ENCODE data around the gene GRIA1. TPM values are rescaled to one million over a fixed set of nuclear protein-coding genes. Genes with fewer than 3 reads are reported as not detected.

The GRIA1 gene
- total RNA-seq, 1 donor = 1.1 TPM

DNA sequence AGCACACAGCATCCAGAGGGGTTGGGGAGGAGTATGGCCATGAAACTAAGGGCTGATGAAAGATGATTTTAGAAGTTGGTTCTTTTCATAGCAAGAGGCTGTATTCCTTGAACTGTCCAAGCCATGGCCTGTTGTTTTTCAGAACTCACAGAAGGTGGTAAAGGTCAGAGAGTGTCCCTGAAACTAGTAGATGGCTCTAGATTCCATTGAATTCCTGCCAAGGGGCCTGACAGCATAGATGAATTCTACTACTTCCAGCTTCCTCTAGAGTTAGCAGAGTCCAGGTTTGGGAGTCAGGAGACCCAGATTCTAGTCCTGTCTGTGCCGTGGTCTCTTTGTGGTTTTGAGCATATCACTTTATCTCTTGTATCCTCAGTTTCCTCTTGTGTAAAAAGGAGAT, 101.6 kb downstream of the GRIA1 start:
- no peaks in the 10 kb centered on the region for H3K4me1 ChIP-seq (ENCODE audit: insufficient read depth, low read length)
- no peaks in the 10 kb centered on the region for H4K20me1 ChIP-seq (ENCODE audit: insufficient read depth, low read length)
- no peak overlapping the region for H2AFZ ChIP-seq (ENCODE audit: low read length)
- no peak overlapping the region for H3K4me3 ChIP-seq (ENCODE audit: insufficient read depth, low read length)
- H3K9me3 ChIP-seq (ENCODE audit: low read depth, low read length) = no peaks in the 10 kb centered on the region
- H3K4me2 ChIP-seq (ENCODE audit: insufficient read depth, low read length) = no peak overlapping the region
- H3K79me2 ChIP-seq (ENCODE audit: insufficient read depth, low read length) = no peaks in the 10 kb centered on the region
- H3K36me3 ChIP-seq (ENCODE audit: insufficient read depth, low read length) = no peaks in the 10 kb centered on the region
- no peak overlapping the region for H3K27ac ChIP-seq (ENCODE audit: low read depth, low read length)
- DNase-seq (ENCODE audit: insufficient read length, low spot score, missing footprints) = no peak
- TF ChIP-seq, protein P1, sequence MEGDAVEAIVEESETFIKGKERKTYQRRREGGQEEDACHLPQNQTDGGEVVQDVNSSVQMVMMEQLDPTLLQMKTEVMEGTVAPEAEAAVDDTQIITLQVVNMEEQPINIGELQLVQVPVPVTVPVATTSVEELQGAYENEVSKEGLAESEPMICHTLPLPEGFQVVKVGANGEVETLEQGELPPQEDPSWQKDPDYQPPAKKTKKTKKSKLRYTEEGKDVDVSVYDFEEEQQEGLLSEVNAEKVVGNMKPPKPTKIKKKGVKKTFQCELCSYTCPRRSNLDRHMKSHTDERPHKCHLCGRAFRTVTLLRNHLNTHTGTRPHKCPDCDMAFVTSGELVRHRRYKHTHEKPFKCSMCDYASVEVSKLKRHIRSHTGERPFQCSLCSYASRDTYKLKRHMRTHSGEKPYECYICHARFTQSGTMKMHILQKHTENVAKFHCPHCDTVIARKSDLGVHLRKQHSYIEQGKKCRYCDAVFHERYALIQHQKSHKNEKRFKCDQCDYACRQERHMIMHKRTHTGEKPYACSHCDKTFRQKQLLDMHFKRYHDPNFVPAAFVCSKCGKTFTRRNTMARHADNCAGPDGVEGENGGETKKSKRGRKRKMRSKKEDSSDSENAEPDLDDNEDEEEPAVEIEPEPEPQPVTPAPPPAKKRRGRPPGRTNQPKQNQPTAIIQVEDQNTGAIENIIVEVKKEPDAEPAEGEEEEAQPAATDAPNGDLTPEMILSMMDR (IDR thresholded peaks at IDR 0.05; ENCODE audit: extremely low read depth, low read depth, low read length) = no peak
- H3K27me3 ChIP-seq (ENCODE audit: insufficient read depth, low read length) = no peaks in the 10 kb centered on the region

DNA sequence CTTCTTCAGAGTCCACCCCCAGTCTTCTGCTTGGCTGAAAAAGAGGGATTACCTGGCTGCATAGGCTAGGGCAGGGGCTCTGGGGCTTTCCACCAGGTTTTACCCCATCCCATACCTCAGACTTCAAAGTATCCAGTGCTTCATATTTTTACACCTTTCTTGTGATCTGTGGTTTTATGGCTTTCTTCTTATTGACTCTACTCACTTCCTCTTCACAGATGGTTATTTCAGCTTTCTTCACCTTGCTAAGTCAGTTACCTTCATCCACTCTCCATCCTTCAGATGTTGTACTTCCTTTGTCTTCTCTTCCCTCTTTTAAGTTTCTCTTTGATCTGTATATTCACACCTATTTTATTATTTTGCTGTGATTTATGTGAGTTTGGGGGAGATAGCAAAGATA, 104.3 kb downstream of the GRIA1 start:
- no peak overlapping the region for H3K4me2 ChIP-seq (ENCODE audit: insufficient read depth, low read length)
- no peaks in the 10 kb centered on the region for H3K36me3 ChIP-seq (ENCODE audit: insufficient read depth, low read length)
- no peak overlapping the region for H3K27ac ChIP-seq (ENCODE audit: low read depth, low read length)
- DNase-seq (ENCODE audit: insufficient read length, low spot score, missing footprints) = no peak
- no peaks in the 10 kb centered on the region for H3K27me3 ChIP-seq (ENCODE audit: insufficient read depth, low read length)
- H3K9me3 ChIP-seq (ENCODE audit: low read depth, low read length) = no peaks in the 10 kb centered on the region
- TF ChIP-seq, protein P1 (IDR thresholded peaks at IDR 0.05; ENCODE audit: extremely low read depth, low read depth, low read length) = no peak
- H3K4me1 ChIP-seq (ENCODE audit: insufficient read depth, low read length) = no peaks in the 10 kb centered on the region
- no peak overlapping the region for H2AFZ ChIP-seq (ENCODE audit: low read length)
- H3K4me3 ChIP-seq (ENCODE audit: insufficient read depth, low read length) = no peak overlapping the region
- no peaks in the 10 kb centered on the region for H4K20me1 ChIP-seq (ENCODE audit: insufficient read depth, low read length)
- H3K79me2 ChIP-seq (ENCODE audit: insufficient read depth, low read length) = no peaks in the 10 kb centered on the region

DNA sequence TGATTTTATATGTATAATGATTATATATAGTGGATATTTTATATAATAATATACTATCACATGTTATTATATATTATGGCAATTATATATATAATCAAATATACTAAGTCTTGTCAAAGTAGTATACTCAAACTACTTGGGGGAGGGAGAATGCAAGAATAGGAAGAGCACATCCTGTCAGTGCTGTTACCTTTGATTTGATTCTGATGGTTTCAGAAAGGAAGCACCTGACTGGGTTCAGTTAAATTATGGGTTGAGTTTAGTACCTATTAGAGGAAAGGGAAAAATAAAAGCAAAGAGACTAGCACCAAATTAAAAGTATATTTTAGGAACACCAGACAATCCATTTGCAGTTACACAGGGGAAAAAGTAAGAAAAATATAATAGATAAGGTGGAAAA, 107.6 kb downstream of the GRIA1 start:
- Histone ChIP-seq H3K79me2 (ENCODE audit: insufficient read depth, low read length) (no peaks in the 10 kb centered on the region), H3K4me2 (ENCODE audit: insufficient read depth, low read length) (no peak overlapping the region), H3K27ac (ENCODE audit: low read depth, low read length) (no peak overlapping the region), H4K20me1 (ENCODE audit: insufficient read depth, low read length) (no peaks in the 10 kb centered on the region), H3K36me3 (ENCODE audit: insufficient read depth, low read length) (no peaks in the 10 kb centered on the region), H2AFZ (ENCODE audit: low read length) (no peak overlapping the region), H3K9me3 (ENCODE audit: low read depth, low read length) (no peaks in the 10 kb centered on the region), H3K27me3 (ENCODE audit: insufficient read depth, low read length) (no peaks in the 10 kb centered on the region), H3K4me1 (ENCODE audit: insufficient read depth, low read length) (no peaks in the 10 kb centered on the region), H3K4me3 (ENCODE audit: insufficient read depth, low read length) (no peak overlapping the region)
- TF ChIP-seq, protein P1 (IDR thresholded peaks at IDR 0.05; ENCODE audit: extremely low read depth, low read depth, low read length) = no peak
- no peak for DNase-seq (ENCODE audit: insufficient read length, low spot score, missing footprints)

DNA sequence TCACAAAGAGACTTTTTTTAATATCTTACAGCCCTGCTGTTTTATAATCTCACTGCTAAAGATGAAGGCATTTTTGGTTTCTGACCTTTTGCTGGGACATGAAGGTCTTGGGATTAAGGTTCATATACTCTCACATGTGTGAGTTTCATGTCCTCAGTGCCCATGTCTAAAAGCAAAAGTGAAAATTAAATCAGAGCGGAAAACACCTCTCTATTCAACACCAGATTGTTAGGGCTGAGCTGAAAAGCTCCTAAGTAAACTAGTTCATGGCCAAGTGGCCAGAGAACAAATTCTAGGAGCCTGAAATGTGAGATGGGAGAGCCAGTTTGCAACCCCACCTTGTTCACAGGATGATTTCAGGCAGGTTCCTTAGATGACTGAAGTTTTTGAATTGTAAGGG, 110.9 kb downstream of the GRIA1 start:
- Histone ChIP-seq H3K4me2 (ENCODE audit: insufficient read depth, low read length) (no peak overlapping the region), H3K27me3 (ENCODE audit: insufficient read depth, low read length) (no peaks in the 10 kb centered on the region), H3K9me3 (ENCODE audit: low read depth, low read length) (no peaks in the 10 kb centered on the region), H4K20me1 (ENCODE audit: insufficient read depth, low read length) (no peaks in the 10 kb centered on the region), H3K36me3 (ENCODE audit: insufficient read depth, low read length) (no peaks in the 10 kb centered on the region), H3K4me3 (ENCODE audit: insufficient read depth, low read length) (no peak overlapping the region), H3K4me1 (ENCODE audit: insufficient read depth, low read length) (no peaks in the 10 kb centered on the region), H2AFZ (ENCODE audit: low read length) (no peak overlapping the region), H3K79me2 (ENCODE audit: insufficient read depth, low read length) (no peaks in the 10 kb centered on the region), H3K27ac (ENCODE audit: low read depth, low read length) (no peak overlapping the region)
- no peak for DNase-seq (ENCODE audit: insufficient read length, low spot score, missing footprints)
- TF ChIP-seq, protein P1 (IDR thresholded peaks at IDR 0.05; ENCODE audit: extremely low read depth, low read depth, low read length) = no peak

All from osteoblast (primary cell).